SK-N-SH (cell line): ENCODE data around the gene ACSS2. TPM values are rescaled to one million over a fixed set of nuclear protein-coding genes. Genes with fewer than 3 reads are reported as not detected.

ENCODE experiments used
- CTCF ChIA-PET: fragments of 300-600, 350-600 bp; formaldehyde crosslinking; extraction: SDS; loops from one replicate; lab custom pipeline; 2021; lab: Yijun Ruan, JAX
- POLR2A ChIA-PET: fragments of 350-600 bp; sonication (Branson Sonifier 250); formaldehyde crosslinking; extraction: SDS; loops from one replicate; lab custom pipeline; 2020; ENCODE audit warnings: antibody characterized with exemption, inconsistent platforms; lab: Yijun Ruan, JAX
- DNase-seq: peaks from one replicate; pipeline ENCODE4 v3.0.0; 2012
- H2AFZ ChIP-seq: fragments of 200-600 bp; sonication (generic); 2 replicates; pipeline ENCODE4 v1.8.1; 2016; ENCODE audit warnings: antibody characterized with exemption, mild to moderate bottlenecking, low read depth
- H3F3A ChIP-seq: fragments of 200-600 bp; sonication (generic); replicated peaks from 2 replicates; pipeline ENCODE3; 2016; ENCODE audit warnings: antibody characterized with exemption, mild to moderate bottlenecking; ENCODE audit not compliant: insufficient read depth
- H3K27ac ChIP-seq, 2 experiments: fragments of 200-500 bp in 1 of 2; fragments of 200-600 bp in 1 of 2; sonication (Bioruptor generic) in 1 of 2; sonication (generic), shearing (Covaris generic) in 1 of 2; 2 replicates each; pipeline versions ENCODE4 v1.5.1 to v1.6.1; 2014 to 2016; ENCODE audit warnings: low read depth in 2 of 2, inconsistent platforms in 1 of 2, low read length in 1 of 2, mild to moderate bottlenecking in 1 of 2, mixed read lengths in 1 of 2
- H3K27me3 ChIP-seq: fragments of 200-600 bp; sonication (generic), shearing (Covaris generic); 2 replicates; pipeline ENCODE4 v1.6.1; 2016; ENCODE audit warnings: mixed run types; ENCODE audit not compliant: insufficient read depth
- H3K36me3 ChIP-seq, 2 experiments: fragments of 200-500 bp in 1 of 2; fragments of 200-600 bp in 1 of 2; sonication (Bioruptor generic) in 1 of 2; sonication (generic) in 1 of 2; replicated peaks in 1 of 2; 2 replicates each; pipeline versions ENCODE3 to v1.5.1; 2014 to 2016; ENCODE audit warnings: low read length in 1 of 2, mild to moderate bottlenecking in 1 of 2; ENCODE audit not compliant: insufficient read depth in 2 of 2, control insufficient read depth in 1 of 2
- H3K4me1 ChIP-seq, 2 experiments: fragments of 200-500 bp in 1 of 2; fragments of 200-600 bp in 1 of 2; sonication (Bioruptor generic) in 1 of 2; sonication (generic), shearing (Covaris generic) in 1 of 2; 2 replicates each; pipeline versions ENCODE4 v1.5.1 to v1.6.1; 2014 to 2016; ENCODE audit warnings: low read depth in 1 of 2, low read length in 1 of 2, mixed run types in 1 of 2; ENCODE audit not compliant: insufficient read depth in 2 of 2, control insufficient read depth in 1 of 2
- H3K4me2 ChIP-seq: fragments of 200-600 bp; sonication (generic), shearing (Covaris generic); 2 replicates; pipeline ENCODE4 v1.6.1; 2017; ENCODE audit warnings: mixed run types
- H3K4me3 ChIP-seq, 2 experiments: fragments of 200-500 bp in 1 of 2; fragments of 200-600 bp in 1 of 2; sonication (Bioruptor generic) in 1 of 2; sonication (generic), shearing (Covaris generic) in 1 of 2; 2 replicates each; pipeline versions ENCODE4 v1.5.1 to v1.8.1; 2014 to 2016; ENCODE audit warnings: low read depth in 2 of 2, inconsistent platforms in 1 of 2, low read length in 1 of 2, mild to moderate bottlenecking in 1 of 2, mixed read lengths in 1 of 2, moderate library complexity in 1 of 2
- H3K79me2 ChIP-seq: fragments of 200-600 bp; sonication (generic); 2 replicates; pipeline ENCODE4 v1.8.1; 2017; ENCODE audit warnings: mild to moderate bottlenecking; ENCODE audit not compliant: insufficient read depth
- H3K9ac ChIP-seq: fragments of 200-600 bp; sonication (generic); 2 replicates; pipeline ENCODE4 v1.6.1; 2017; ENCODE audit warnings: mixed run types
- H3K9me2 ChIP-seq: fragments of 200-600 bp; sonication (generic); 2 replicates; pipeline ENCODE4 v1.6.1; 2017; ENCODE audit warnings: mixed run types
- H3K9me3 ChIP-seq: fragments of 200-600 bp; sonication (generic); 2 replicates; pipeline ENCODE4 v1.6.1; 2017; ENCODE audit warnings: mixed run types, mild to moderate bottlenecking, moderate library complexity
- H4K20me1 ChIP-seq: fragments of 200-600 bp; sonication (generic); 2 replicates; pipeline ENCODE4 v1.6.1; 2017; ENCODE audit warnings: mild to moderate bottlenecking, mixed run types; ENCODE audit not compliant: insufficient read depth
- EZH2phosphoT487 ChIP-seq: fragments of 200-600 bp; sonication (generic); IDR thresholded peaks from 2 replicates; pipeline ENCODE4 v1.6.1; 2017; ENCODE audit warnings: low read depth, mixed run types, mild to moderate bottlenecking, antibody characterized with exemption, moderate library complexity, borderline replicate concordance
- JUND ChIP-seq: IDR thresholded peaks from 2 replicates; pipeline ENCODE4 v1.4.0; 2012
- MEF2A ChIP-seq: IDR thresholded peaks from 2 replicates; pipeline ENCODE4 v1.4.0; 2012; ENCODE audit warnings: low read depth, borderline replicate concordance
- MXI1 ChIP-seq: IDR thresholded peaks from 2 replicates; pipeline ENCODE4 v1.6.1; 2012; ENCODE audit warnings: mild to moderate bottlenecking, low read depth, low read length, improper control_type of control experiment
- POLR2AphosphoS5 ChIP-seq: IDR thresholded peaks from 2 replicates; pipeline ENCODE4 v1.6.1; 2012; ENCODE audit warnings: low read depth, low read length
- RCOR1 ChIP-seq: fragments of 150-350 bp; IDR thresholded peaks from 2 replicates; pipeline ENCODE4 v1.6.1; 2017; ENCODE audit warnings: antibody characterized with exemption, low read length
- SIN3A ChIP-seq: IDR thresholded peaks from 2 replicates; pipeline ENCODE4 v1.6.1; 2012; ENCODE audit warnings: low read depth, mild to moderate bottlenecking, low read length, moderate library complexity, borderline replicate concordance
- TAF1 ChIP-seq: IDR thresholded peaks from 2 replicates; pipeline ENCODE4 v1.6.1; 2012; ENCODE audit warnings: low read depth, mild to moderate bottlenecking, low read length, moderate library complexity, borderline replicate concordance
- WGBS: methylation state at CpG from one replicate; pipeline ENCODE4 v1.1.6; 2017; ENCODE audit warnings: low lambda C conversion rate; 5-methylcytosine and 5-hydroxymethylcytosine counted together
- polyA plus RNA-seq, 3 experiments: library from polyadenylated mRNA; depleted of rRNA; stranded (reverse); fragments of >200 nt; gene quantifications; 2 replicates each; pipeline ENCODE4 v1.2.3, GENCODE V29; 2012
- TF ChIP-seq, protein P1 (sequence below): IDR thresholded peaks from 2 replicates; pipeline ENCODE4 v1.4.0; 2012; ENCODE audit warnings: low read depth, borderline replicate concordance
- TF ChIP-seq, protein P2 (sequence below): IDR thresholded peaks from 2 replicates; pipeline ENCODE4 v1.4.0; 2012; ENCODE audit warnings: low read depth, borderline replicate concordance

ACSS2 gene, protein sequence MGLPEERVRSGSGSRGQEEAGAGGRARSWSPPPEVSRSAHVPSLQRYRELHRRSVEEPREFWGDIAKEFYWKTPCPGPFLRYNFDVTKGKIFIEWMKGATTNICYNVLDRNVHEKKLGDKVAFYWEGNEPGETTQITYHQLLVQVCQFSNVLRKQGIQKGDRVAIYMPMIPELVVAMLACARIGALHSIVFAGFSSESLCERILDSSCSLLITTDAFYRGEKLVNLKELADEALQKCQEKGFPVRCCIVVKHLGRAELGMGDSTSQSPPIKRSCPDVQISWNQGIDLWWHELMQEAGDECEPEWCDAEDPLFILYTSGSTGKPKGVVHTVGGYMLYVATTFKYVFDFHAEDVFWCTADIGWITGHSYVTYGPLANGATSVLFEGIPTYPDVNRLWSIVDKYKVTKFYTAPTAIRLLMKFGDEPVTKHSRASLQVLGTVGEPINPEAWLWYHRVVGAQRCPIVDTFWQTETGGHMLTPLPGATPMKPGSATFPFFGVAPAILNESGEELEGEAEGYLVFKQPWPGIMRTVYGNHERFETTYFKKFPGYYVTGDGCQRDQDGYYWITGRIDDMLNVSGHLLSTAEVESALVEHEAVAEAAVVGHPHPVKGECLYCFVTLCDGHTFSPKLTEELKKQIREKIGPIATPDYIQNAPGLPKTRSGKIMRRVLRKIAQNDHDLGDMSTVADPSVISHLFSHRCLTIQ
- 25.5 and 31.4 TPM in 2 replicates for polyA plus RNA-seq (2012; rRNA removed)
- 14.4 and 20.7 TPM in 2 replicates for polyA plus RNA-seq (2012; cell fraction: cytosol; rRNA removed)
- 66.5 and 75.8 TPM in 2 replicates for polyA plus RNA-seq (2012; cell fraction: nucleus; rRNA removed)

DNA sequence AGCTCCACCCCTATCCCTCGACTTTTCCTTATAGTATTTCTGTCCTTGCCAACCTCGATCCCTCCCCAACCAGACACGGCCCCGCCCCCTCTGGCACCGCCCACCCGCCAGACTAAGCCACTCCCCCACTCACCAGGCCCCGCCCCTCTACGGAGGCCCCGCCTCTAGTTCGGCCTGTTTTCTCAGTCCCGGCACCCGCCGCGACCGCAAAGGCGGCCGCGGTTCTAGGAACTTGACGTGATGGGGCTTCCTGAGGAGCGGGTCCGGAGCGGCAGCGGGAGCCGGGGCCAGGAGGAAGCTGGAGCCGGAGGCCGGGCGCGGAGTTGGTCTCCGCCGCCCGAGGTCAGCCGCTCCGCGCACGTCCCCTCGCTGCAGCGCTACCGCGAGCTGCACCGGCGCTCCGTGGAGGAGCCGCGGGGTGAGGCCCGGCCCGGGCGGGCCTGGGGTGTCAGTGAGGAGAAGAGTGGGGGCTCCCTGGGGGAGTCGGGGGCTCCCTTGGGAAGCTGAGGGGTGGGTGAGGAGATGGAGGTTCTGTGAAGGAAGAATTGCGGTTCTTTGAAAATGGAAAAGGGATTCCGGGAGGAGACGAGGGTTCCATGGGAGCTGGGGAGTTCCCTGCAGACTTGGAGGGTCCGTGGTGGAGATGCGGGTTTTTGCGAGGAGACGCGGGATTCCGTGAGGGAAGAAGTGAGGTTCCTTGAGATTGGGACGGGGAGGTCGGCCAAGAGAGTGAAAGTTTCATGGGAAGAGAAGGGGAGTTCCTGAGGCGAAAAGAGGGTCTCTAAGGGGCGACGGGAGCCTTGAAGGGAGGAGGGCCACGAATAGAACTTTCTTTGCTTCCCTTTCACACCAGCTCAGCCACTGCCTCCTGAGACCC, at the start of gene ACSS2:
Gene ACSS2, plus strand, starts transcription at position 207 of the 877 bp plus-strand sequence. Its CDS starts 34 bp downstream, at position 241.
- no peaks in the 10 kb centered on the region for H3K9me3 ChIP-seq
- H3K27me3 ChIP-seq = no peaks in the 10 kb centered on the region
- no peaks in the 10 kb centered on the region for H3K36me3 ChIP-seq
- H3K4me1 ChIP-seq = peaks cover 0 to 19% of the 10 kb centered on the region in 2 experiments; a peak in 2 of 4 replicates
- H4K20me1 ChIP-seq = no peaks in the 10 kb centered on the region
- 3% methylated on average over 53 of the region's 63 CpGs for WGBS
- H3K4me3 ChIP-seq = peak within 1 kb of the TSS; percentile 64 to 79
- H3F3A ChIP-seq = peaks cover 7% of the 10 kb centered on the region
- H3K27ac ChIP-seq = peak within 1 kb of the TSS in 1 of 2 experiments; percentile 39; a peak in 1 of 4 replicates
- H3K79me2 ChIP-seq = peaks cover 20% of the 10 kb centered on the region; the same call in 1 of the 2 replicates
- TF ChIP-seq POLR2AphosphoS5 (peak; percentile 89), TAF1 (peak; percentile 73), MEF2A (no peak), SIN3A (no peak)
- peak within 1 kb of the TSS; percentile 91 for H2AFZ ChIP-seq
- ChIA-PET POLR2A (interaction anchor here (0.5 to 1.7 kb wide), 6 partner anchors 12 to 213 kb away, joined by 3 to 4 read pairs (median 3); partner anchors contain the start of genes GSS, MYH7B and NCOA6), CTCF (interaction anchor here (0.8 to 6.1 kb wide), 10 partner anchors 10 to 332 kb away, joined by 3 to 61 read pairs (median 6); partner anchors contain the start of genes GSS and MYH7B)
- H3K9ac ChIP-seq = peak within 1 kb of the TSS; percentile 85
- H3K4me2 ChIP-seq = peak within 1 kb of the TSS; percentile 75
- no peak for DNase-seq
- no peaks in the 10 kb centered on the region for H3K9me2 ChIP-seq

DNA sequence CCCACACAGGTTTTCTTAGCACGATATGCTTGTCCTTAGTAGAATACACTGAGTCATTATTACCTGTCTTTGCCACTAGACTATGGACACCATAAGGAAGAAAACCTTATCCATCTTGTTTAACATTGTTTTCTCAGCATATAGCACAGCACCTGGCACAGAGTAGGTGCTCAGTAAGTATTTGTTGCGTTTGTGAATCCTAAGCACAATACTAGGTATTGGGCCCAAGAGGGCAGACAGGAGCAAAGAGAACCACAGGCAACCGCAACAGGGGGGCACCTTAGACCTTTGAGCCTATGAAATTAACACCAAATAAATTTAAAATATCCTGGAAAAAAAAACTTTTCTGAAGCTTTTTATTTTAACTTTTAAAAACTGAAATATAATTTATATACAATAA, 47.2 kb upstream of the ACSS2 start:
- Histone ChIP-seq H4K20me1 (peaks cover 2% of the 10 kb centered on the region), H3K27me3 (no peaks in the 10 kb centered on the region; the same call in 1 of the 2 replicates), H3K4me3 (no peak overlapping the region), H3K9me2 (no peaks in the 10 kb centered on the region), H3K36me3 (no peaks in the 10 kb centered on the region), H3K27ac (no peak overlapping the region), H3K4me2 (no peak overlapping the region), H3K9me3 (no peaks in the 10 kb centered on the region), H2AFZ (no peak overlapping the region), H3F3A (peaks cover 5% of the 10 kb centered on the region), H3K9ac (no peak overlapping the region), H3K4me1 (peaks cover 0 to 4% of the 10 kb centered on the region in 2 experiments; a peak in 1 of 4 replicates), H3K79me2 (peaks cover 9% of the 10 kb centered on the region)
- CTCF ChIA-PET = interaction anchor here (1.4 kb wide), 1 partner anchor 387 kb away, joined by 4 read pairs; no protein-coding TSS in a partner anchor
- WGBS = 75% methylated on average over 3 of the region's 3 CpGs
- TF ChIP-seq MXI1 = no peak
- TF ChIP-seq, protein P1, sequence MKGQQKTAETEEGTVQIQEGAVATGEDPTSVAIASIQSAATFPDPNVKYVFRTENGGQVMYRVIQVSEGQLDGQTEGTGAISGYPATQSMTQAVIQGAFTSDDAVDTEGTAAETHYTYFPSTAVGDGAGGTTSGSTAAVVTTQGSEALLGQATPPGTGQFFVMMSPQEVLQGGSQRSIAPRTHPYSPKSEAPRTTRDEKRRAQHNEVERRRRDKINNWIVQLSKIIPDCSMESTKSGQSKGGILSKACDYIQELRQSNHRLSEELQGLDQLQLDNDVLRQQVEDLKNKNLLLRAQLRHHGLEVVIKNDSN = no peak
- TF ChIP-seq RCOR1 = no peak
- no peak for TF ChIP-seq EZH2phosphoT487
- TF ChIP-seq, protein P2, sequence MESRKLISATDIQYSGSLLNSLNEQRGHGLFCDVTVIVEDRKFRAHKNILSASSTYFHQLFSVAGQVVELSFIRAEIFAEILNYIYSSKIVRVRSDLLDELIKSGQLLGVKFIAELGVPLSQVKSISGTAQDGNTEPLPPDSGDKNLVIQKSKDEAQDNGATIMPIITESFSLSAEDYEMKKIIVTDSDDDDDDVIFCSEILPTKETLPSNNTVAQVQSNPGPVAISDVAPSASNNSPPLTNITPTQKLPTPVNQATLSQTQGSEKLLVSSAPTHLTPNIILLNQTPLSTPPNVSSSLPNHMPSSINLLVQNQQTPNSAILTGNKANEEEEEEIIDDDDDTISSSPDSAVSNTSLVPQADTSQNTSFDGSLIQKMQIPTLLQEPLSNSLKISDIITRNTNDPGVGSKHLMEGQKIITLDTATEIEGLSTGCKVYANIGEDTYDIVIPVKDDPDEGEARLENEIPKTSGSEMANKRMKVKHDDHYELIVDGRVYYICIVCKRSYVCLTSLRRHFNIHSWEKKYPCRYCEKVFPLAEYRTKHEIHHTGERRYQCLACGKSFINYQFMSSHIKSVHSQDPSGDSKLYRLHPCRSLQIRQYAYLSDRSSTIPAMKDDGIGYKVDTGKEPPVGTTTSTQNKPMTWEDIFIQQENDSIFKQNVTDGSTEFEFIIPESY = no peak
- TF ChIP-seq TAF1 = no peak
- no peak for TF ChIP-seq JUND
- POLR2A ChIA-PET = no interaction called here
- DNase-seq = no peak
